ENCODE measurements around the gene TNK1.

GRCh38 chr17:7361906-7362305 lies 19.0 kb upstream of the TNK1 start:
- TF ChIP-seq, protein P1, sequence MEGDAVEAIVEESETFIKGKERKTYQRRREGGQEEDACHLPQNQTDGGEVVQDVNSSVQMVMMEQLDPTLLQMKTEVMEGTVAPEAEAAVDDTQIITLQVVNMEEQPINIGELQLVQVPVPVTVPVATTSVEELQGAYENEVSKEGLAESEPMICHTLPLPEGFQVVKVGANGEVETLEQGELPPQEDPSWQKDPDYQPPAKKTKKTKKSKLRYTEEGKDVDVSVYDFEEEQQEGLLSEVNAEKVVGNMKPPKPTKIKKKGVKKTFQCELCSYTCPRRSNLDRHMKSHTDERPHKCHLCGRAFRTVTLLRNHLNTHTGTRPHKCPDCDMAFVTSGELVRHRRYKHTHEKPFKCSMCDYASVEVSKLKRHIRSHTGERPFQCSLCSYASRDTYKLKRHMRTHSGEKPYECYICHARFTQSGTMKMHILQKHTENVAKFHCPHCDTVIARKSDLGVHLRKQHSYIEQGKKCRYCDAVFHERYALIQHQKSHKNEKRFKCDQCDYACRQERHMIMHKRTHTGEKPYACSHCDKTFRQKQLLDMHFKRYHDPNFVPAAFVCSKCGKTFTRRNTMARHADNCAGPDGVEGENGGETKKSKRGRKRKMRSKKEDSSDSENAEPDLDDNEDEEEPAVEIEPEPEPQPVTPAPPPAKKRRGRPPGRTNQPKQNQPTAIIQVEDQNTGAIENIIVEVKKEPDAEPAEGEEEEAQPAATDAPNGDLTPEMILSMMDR (IDR thresholded peaks at IDR 0.05; ENCODE audit: low read length) = no peak
- TF ChIP-seq EZH2 (IDR thresholded peaks at IDR 0.05; ENCODE audit: borderline replicate concordance, low read length) = no peak
